HG03469 (cell line): ENCODE measurements around the gene DHRS7B.
A peak's percentile ranks its signal among the peaks of the same experiment; 100 is the strongest.
"Not testable (repeated sequence)": the region's sequence is repeated elsewhere in the genome, so short reads cannot be mapped to it uniquely, and the experiment has no call there.

Experiments
- ATAC-seq: cut with Tn5 transposase; IDR thresholded peaks from one replicate; pipeline ENCODE4 v1.9.1; 2021; ENCODE audit warnings: mild to moderate bottlenecking, moderate library complexity, moderate number of reproducible peaks; ENCODE audit not compliant: unreplicated experiment

The DHRS7B gene

GRCh38 chr17:21107067-21107650 is 19.6 kb upstream of the DHRS7B start:
- ATAC-seq = not testable (repeated sequence)

- no peak for ATAC-seq
Measured at GRCh38 chr17:21108651-21109050, 18.1 kb upstream of the DHRS7B start.

- no peak for ATAC-seq
Measured at GRCh38 chr17:21113049-21113690, 13.6 kb upstream of the DHRS7B start.

GRCh38 chr17:21113716-21114115 is 13.0 kb upstream of the DHRS7B start:
- no peak for ATAC-seq

- not testable (repeated sequence) for ATAC-seq
Measured at GRCh38 chr17:21114791-21115190, 12.0 kb upstream of the DHRS7B start.

- ATAC-seq = no peak
Measured at GRCh38 chr17:21119247-21119918, 7.4 kb upstream of the DHRS7B start.

GRCh38 chr17:21119919-21120249 is 6.9 kb upstream of the DHRS7B start:
- ATAC-seq = no peak

- no peak for ATAC-seq
Measured at GRCh38 chr17:21124086-21124485, 2.7 kb upstream of the DHRS7B start.

GRCh38 chr17:21124517-21124916 is 2.2 kb upstream of the DHRS7B start:
- ATAC-seq = not testable (repeated sequence)

GRCh38 chr17:21125862-21126261 is 902 bp upstream of the DHRS7B start:
- no peak for ATAC-seq

- ATAC-seq = peak; percentile 0
Measured at GRCh38 chr17:21127509-21128077, 829 bp downstream of the DHRS7B start.

GRCh38 chr17:21129023-21129681 is 2.4 kb downstream of the DHRS7B start:
- ATAC-seq = no peak

GRCh38 chr17:21131137-21131536 is 4.4 kb downstream of the DHRS7B start:
- no peak for ATAC-seq

GRCh38 chr17:21132428-21132827 is 5.7 kb downstream of the DHRS7B start:
- no peak for ATAC-seq

- no peak for ATAC-seq
Measured at GRCh38 chr17:21134559-21134958, 7.8 kb downstream of the DHRS7B start.

- no peak for ATAC-seq
Measured at GRCh38 chr17:21140911-21141310, 14.1 kb downstream of the DHRS7B start.

- ATAC-seq = no peak
Measured at GRCh38 chr17:21141331-21141730, 14.6 kb downstream of the DHRS7B start.

GRCh38 chr17:21142065-21142464 is 15.3 kb downstream of the DHRS7B start:
- not testable (repeated sequence) for ATAC-seq

- no peak for ATAC-seq
Measured at GRCh38 chr17:21143695-21144094, 16.9 kb downstream of the DHRS7B start.

- not testable (repeated sequence) for ATAC-seq
Measured at GRCh38 chr17:21144299-21144698, 17.5 kb downstream of the DHRS7B start.

- no peak for ATAC-seq
Measured at GRCh38 chr17:21146362-21147015, 19.7 kb downstream of the DHRS7B start.
